ENCODE results near the gene FAM156B.
"Not testable (repeated sequence)": the region's sequence is repeated elsewhere in the genome, so short reads cannot be mapped to it uniquely, and the experiment has no call there.

The FAM156B gene

GRCh38 chrX:52923781-52924241 is 26.7 kb downstream of the FAM156B start:
- peak; percentile 33 for DNase-seq (ENCODE audit: low spot score)

- DNase-seq (ENCODE audit: low spot score) = not testable (repeated sequence)
Measured at GRCh38 chrX:52930214-52930613, 33.1 kb downstream of the FAM156B start.

GRCh38 chrX:52933213-52933612 is 36.1 kb downstream of the FAM156B start:
- DNase-seq (ENCODE audit: low spot score) = no peak

GRCh38 chrX:52933976-52934703 is 37.0 kb downstream of the FAM156B start:
- DNase-seq (ENCODE audit: low spot score) = no peak

- DNase-seq (ENCODE audit: low spot score) = peak; percentile 96
Measured at GRCh38 chrX:52934704-52935469, 37.8 kb downstream of the FAM156B start.

- not testable (repeated sequence) for DNase-seq (ENCODE audit: low spot score)
Measured at GRCh38 chrX:52935470-52935784, 38.3 kb downstream of the FAM156B start.

- DNase-seq (ENCODE audit: low spot score) = not testable (repeated sequence)
Measured at GRCh38 chrX:52940704-52941103, 43.6 kb downstream of the FAM156B start.

- not testable (repeated sequence) for DNase-seq (ENCODE audit: low spot score)
Measured at GRCh38 chrX:52941728-52942127, 44.6 kb downstream of the FAM156B start.

GRCh38 chrX:52945838-52946494 is 48.8 kb downstream of the FAM156B start:
- not testable (repeated sequence) for DNase-seq (ENCODE audit: low spot score)

- DNase-seq (ENCODE audit: low spot score) = not testable (repeated sequence)
Measured at GRCh38 chrX:52947501-52947900, 50.4 kb downstream of the FAM156B start.

- not testable (repeated sequence) for DNase-seq (ENCODE audit: low spot score)
Measured at GRCh38 chrX:52948265-52948664, 51.1 kb downstream of the FAM156B start.

GRCh38 chrX:52949325-52949724 is 52.2 kb downstream of the FAM156B start:
- DNase-seq (ENCODE audit: low spot score) = not testable (repeated sequence)

- not testable (repeated sequence) for DNase-seq (ENCODE audit: low spot score)
Measured at GRCh38 chrX:52949884-52950283, 52.8 kb downstream of the FAM156B start.

Measured in RKO (cell line).